B cell (primary cell): Measurements from ENCODE around the gene APLP2. TPM values are rescaled to one million over a fixed set of nuclear protein-coding genes. Genes with fewer than 3 reads are reported as not detected.

Source experiments
- ATAC-seq: fragments of 200-7000 bp; cut with Tn5 transposase; one replicate; pipeline ENCODE4 v1.10.0; 2021; ENCODE audit warnings: low read depth, mild to moderate bottlenecking, moderate number of reproducible peaks, moderate library complexity
- CTCF ChIA-PET: fragments of 350-600 bp; sonication (Branson Sonifier 250); formaldehyde crosslinking; loops from one replicate; lab custom pipeline; 2021; ENCODE audit warnings: antibody characterized with exemption, inconsistent platforms; lab: Charles Lee
- POLR2A ChIA-PET: fragments of 350-600 bp; sonication (Branson Sonifier 250); formaldehyde crosslinking; loops from one replicate; lab custom pipeline; 2021; ENCODE audit warnings: antibody characterized with exemption; lab: Charles Lee
- DNase-seq: peaks from one replicate; pipeline ENCODE4 v3.0.0; 2013
- H2AFZ ChIP-seq: 2 replicates; pipeline ENCODE4 v1.6.1; 2012; ENCODE audit warnings: mild to moderate bottlenecking, low read depth, low read length; ENCODE audit not compliant: insufficient read depth, poor library complexity, severe bottlenecking
- H3K27ac ChIP-seq, 2 donors: 1 replicate in 1 of 2; 2 replicates in 1 of 2; pipeline ENCODE4 v1.5.1; 2012 to 2013; ENCODE audit warnings: low read length in 2 of 2, mild to moderate bottlenecking in 2 of 2, moderate library complexity in 1 of 2
- H3K27me3 ChIP-seq, 4 experiments: fragments of 200-600 bp in 1 of 4; sonication (generic) in 1 of 4; replicated peaks in 1 of 4; 1 replicate in 2 of 4; 2 replicates in 2 of 4; pipeline versions ENCODE4 v1.6.1 to v1.7.0; 2013 to 2016; ENCODE audit warnings: low read length in 3 of 4, mild to moderate bottlenecking in 2 of 4, mixed read lengths in 1 of 4, moderate library complexity in 1 of 4; ENCODE audit not compliant: insufficient read depth in 4 of 4, control insufficient read depth in 3 of 4; ENCODE audit errors: control extremely low read depth in 1 of 4
- H3K36me3 ChIP-seq, 2 experiments: replicated peaks in 1 of 2; 1 replicate in 1 of 2; 2 replicates in 1 of 2; pipeline versions ENCODE4 v1.6.1 to v1.7.1; 2013; ENCODE audit warnings: low read length in 1 of 2; ENCODE audit not compliant: insufficient read depth in 2 of 2, control insufficient read depth in 1 of 2; ENCODE audit errors: control extremely low read depth in 1 of 2, extremely low read depth in 1 of 2
- H3K4me1 ChIP-seq, 2 donors: fragments of 200-600 bp in 1 of 2; sonication (generic) in 1 of 2; 1 replicate in 1 of 2; 2 replicates in 1 of 2; pipeline versions ENCODE4 v1.5.1 to v1.6.1; 2013 to 2017; ENCODE audit warnings: low read length in 2 of 2; ENCODE audit not compliant: control insufficient read depth in 2 of 2, insufficient read depth in 2 of 2
- H3K4me2 ChIP-seq: replicated peaks from 2 replicates; pipeline ENCODE3; 2012; ENCODE audit warnings: mild to moderate bottlenecking, low read depth, low read length; ENCODE audit not compliant: poor library complexity, severe bottlenecking
- H3K4me3 ChIP-seq, 5 experiments: fragments of 200-600 bp in 1 of 5; sonication (generic) in 1 of 5; 1 replicate in 3 of 5; 2 replicates in 2 of 5; pipeline versions ENCODE4 v1.5.1 to v1.7.0; 2011 to 2016; ENCODE audit warnings: low read length in 4 of 5, mild to moderate bottlenecking in 4 of 5, low read depth in 2 of 5, control low read depth in 1 of 5, moderate library complexity in 1 of 5; ENCODE audit not compliant: insufficient read depth in 1 of 5; ENCODE audit errors: control extremely low read depth in 1 of 5, extremely low read depth in 1 of 5
- H3K79me2 ChIP-seq: fragments of 200-600 bp; sonication (generic); one replicate; pipeline ENCODE4 v1.6.0; 2016; ENCODE audit warnings: low read length; ENCODE audit not compliant: control insufficient read depth, insufficient read depth
- H3K9ac ChIP-seq: fragments of 200-600 bp; sonication (generic); 2 replicates; pipeline ENCODE4 v1.6.1; 2017; ENCODE audit warnings: mild to moderate bottlenecking, low read length, moderate library complexity
- H3K9me3 ChIP-seq, 3 donors: one replicate each; pipeline versions ENCODE4 v1.6.1 to v1.7.1; 2013; ENCODE audit warnings: low read length in 2 of 3; ENCODE audit not compliant: control insufficient read depth in 2 of 3, insufficient read depth in 1 of 3; ENCODE audit errors: control extremely low read depth in 1 of 3
- H4K20me1 ChIP-seq: 2 replicates; pipeline ENCODE4 v1.6.0; 2012; ENCODE audit warnings: mild to moderate bottlenecking, low read length; ENCODE audit not compliant: insufficient read depth, control insufficient read depth, poor library complexity, severe bottlenecking
- H3K27ac Mint-ChIP-seq: one replicate; pipeline ENCODE4 v1.8.0; 2021; ENCODE audit warnings: mixed read lengths
- H3K27me3 Mint-ChIP-seq: one replicate; pipeline ENCODE4 v1.8.0; 2021; ENCODE audit warnings: mixed read lengths
- H3K4me1 Mint-ChIP-seq: one replicate; pipeline ENCODE4 v1.8.0; 2021; ENCODE audit warnings: mixed read lengths
- H3K4me3 Mint-ChIP-seq: one replicate; pipeline ENCODE4 v1.8.0; 2021; ENCODE audit warnings: mixed read lengths
- H3K9me3 Mint-ChIP-seq: one replicate; pipeline ENCODE4 v1.8.0; 2022; ENCODE audit warnings: mixed read lengths; ENCODE audit not compliant: insufficient read depth
- EZH2 ChIP-seq: IDR thresholded peaks from 2 replicates; pipeline ENCODE4 v1.6.1; 2012; ENCODE audit warnings: borderline replicate concordance, low read depth, mild to moderate bottlenecking, moderate library complexity, low read length; ENCODE audit not compliant: insufficient read depth, poor library complexity, severe bottlenecking
- WGBS: methylation state at CpG from one replicate; pipeline ENCODE4 v1.1.5; 2013; ENCODE audit warnings: missing lambda C conversion rate; ENCODE audit not compliant: insufficient coverage; 5-methylcytosine and 5-hydroxymethylcytosine counted together
- intact Hi-C: fragments of 100-400 bp; cut with micrococcal nuclease; formaldehyde crosslinking; loops from one replicate; pipeline ENCODE4 v1.10.0; 2022
- polyA plus RNA-seq: library from polyadenylated mRNA; depleted of rRNA; stranded (reverse); fragments of >200 nt; gene quantifications from 2 replicates; pipeline ENCODE4 v1.2.3, GENCODE V29; 2012
- total RNA-seq, 2 donors: library from RNA; stranded (reverse); fragments of 120-200 nt in 1 of 2; gene quantifications; 1 replicate in 1 of 2; 2 replicates in 1 of 2; pipeline versions ENCODE4 v1.2.3 to v1.2.4, GENCODE V29; 2013 to 2022
- TF ChIP-seq, protein P1 (sequence below): fragments of 200-600 bp; IDR thresholded peaks from one replicate; pipeline ENCODE4 v1.8.0; 2022; ENCODE audit warnings: antibody characterized with exemption, mild to moderate bottlenecking

APLP2 gene
- total and polyA plus RNA-seq, 2 donors (not counting 1 experiment from before 2014, with no cell fraction given) = 84.2 to 102 TPM

GRCh38 chr11:130123414-130124040, 53.8 kb downstream of the APLP2 start:
- Histone ChIP-seq H3K4me2 (peak overlapping the region; percentile 63), H3K27ac (no peak overlapping the region), H3K4me1 (peaks cover 55% of the 10 kb centered on the region in 2 donors), H3K9ac (no peak overlapping the region), H2AFZ (no peak overlapping the region), H3K9me3 (no peaks in the 10 kb centered on the region), H3K79me2 (peaks cover 29% of the 10 kb centered on the region), H4K20me1 (no peaks in the 10 kb centered on the region), H3K27me3 (no peaks in the 10 kb centered on the region), H3K4me3 (no peak overlapping the region), H3K36me3 (peaks cover 4 to 46% of the 10 kb centered on the region in 2 experiments)
- Mint-ChIP-seq H3K9me3 (no peaks in the 10 kb centered on the region), H3K4me3 (peak overlapping the region; percentile 34), H3K4me1 (peaks cover 61% of the 10 kb centered on the region), H3K27ac (peak overlapping the region; percentile 42), H3K27me3 (no peaks in the 10 kb centered on the region)
- TF ChIP-seq, protein P1, sequence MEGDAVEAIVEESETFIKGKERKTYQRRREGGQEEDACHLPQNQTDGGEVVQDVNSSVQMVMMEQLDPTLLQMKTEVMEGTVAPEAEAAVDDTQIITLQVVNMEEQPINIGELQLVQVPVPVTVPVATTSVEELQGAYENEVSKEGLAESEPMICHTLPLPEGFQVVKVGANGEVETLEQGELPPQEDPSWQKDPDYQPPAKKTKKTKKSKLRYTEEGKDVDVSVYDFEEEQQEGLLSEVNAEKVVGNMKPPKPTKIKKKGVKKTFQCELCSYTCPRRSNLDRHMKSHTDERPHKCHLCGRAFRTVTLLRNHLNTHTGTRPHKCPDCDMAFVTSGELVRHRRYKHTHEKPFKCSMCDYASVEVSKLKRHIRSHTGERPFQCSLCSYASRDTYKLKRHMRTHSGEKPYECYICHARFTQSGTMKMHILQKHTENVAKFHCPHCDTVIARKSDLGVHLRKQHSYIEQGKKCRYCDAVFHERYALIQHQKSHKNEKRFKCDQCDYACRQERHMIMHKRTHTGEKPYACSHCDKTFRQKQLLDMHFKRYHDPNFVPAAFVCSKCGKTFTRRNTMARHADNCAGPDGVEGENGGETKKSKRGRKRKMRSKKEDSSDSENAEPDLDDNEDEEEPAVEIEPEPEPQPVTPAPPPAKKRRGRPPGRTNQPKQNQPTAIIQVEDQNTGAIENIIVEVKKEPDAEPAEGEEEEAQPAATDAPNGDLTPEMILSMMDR = no peak
- TF ChIP-seq EZH2 = no peak
- DNase-seq = no peak
- 98% methylated on average over 32 of the region's 32 CpGs for WGBS
- ChIA-PET POLR2A (no interaction called here), CTCF (interaction anchor here (0.6 to 11.3 kb wide), 5 partner anchors 9 to 201 kb away, joined by 3 to 125 read pairs (median 3); partner anchors contain the start of gene PRDM10)
- no peak for ATAC-seq
- intact Hi-C loops = no loop called here

- CTCF ChIA-PET = interaction anchor here (0.6 to 11.3 kb wide), 5 partner anchors 9 to 201 kb away, joined by 3 to 125 read pairs (median 3); partner anchors contain the start of gene PRDM10
- no peak overlapping the region for H3K4me3 ChIP-seq
- no peak for ATAC-seq
- peaks cover 4 to 52% of the 10 kb centered on the region in 2 experiments for H3K36me3 ChIP-seq
- H2AFZ ChIP-seq = no peak overlapping the region
- H3K4me1 ChIP-seq = peaks cover 49 to 50% of the 10 kb centered on the region in 2 donors
- no peaks in the 10 kb centered on the region for H3K27me3 ChIP-seq
- peak overlapping the region; percentile 63 for H3K4me2 ChIP-seq
- intact Hi-C loops = no loop called here
- POLR2A ChIA-PET = no interaction called here
- Mint-ChIP-seq H3K27me3 (no peaks in the 10 kb centered on the region), H3K9me3 (no peaks in the 10 kb centered on the region), H3K4me3 (peak overlapping the region; percentile 34), H3K4me1 (peaks cover 55% of the 10 kb centered on the region), H3K27ac (no peak overlapping the region)
- no peaks in the 10 kb centered on the region for H4K20me1 ChIP-seq
- WGBS = no CpG with 5 or more reads among the region's 4 CpGs
- no peak overlapping the region for H3K27ac ChIP-seq
- no peak for DNase-seq
- H3K9ac ChIP-seq = no peak overlapping the region
- TF ChIP-seq, protein P1 = no peak
- TF ChIP-seq EZH2 = no peak
- no peaks in the 10 kb centered on the region for H3K9me3 ChIP-seq
- H3K79me2 ChIP-seq = peaks cover 29% of the 10 kb centered on the region
Measured at GRCh38 chr11:130124096-130124495, 54.4 kb downstream of the APLP2 start.
